GM12864 (cell line): ENCODE data around the gene SPACA7.

Source experiments
- DNase-seq: peaks from one replicate; pipeline ENCODE4 v3.0.0-alpha.2; 2011; ENCODE audit warnings: low read depth
- H3K4me3 ChIP-seq: 2 replicates; pipeline ENCODE4 v1.5.1; 2011; ENCODE audit warnings: mild to moderate bottlenecking, low read depth, low read length, control low read depth
- TF ChIP-seq, protein P1 (sequence below): IDR thresholded peaks from 2 replicates; pipeline ENCODE4 v1.5.1; 2011; ENCODE audit warnings: low read depth, mild to moderate bottlenecking, moderate library complexity, low read length, control low read depth, inconsistent platforms; ENCODE audit errors: missing control alignments

Gene SPACA7

DNA sequence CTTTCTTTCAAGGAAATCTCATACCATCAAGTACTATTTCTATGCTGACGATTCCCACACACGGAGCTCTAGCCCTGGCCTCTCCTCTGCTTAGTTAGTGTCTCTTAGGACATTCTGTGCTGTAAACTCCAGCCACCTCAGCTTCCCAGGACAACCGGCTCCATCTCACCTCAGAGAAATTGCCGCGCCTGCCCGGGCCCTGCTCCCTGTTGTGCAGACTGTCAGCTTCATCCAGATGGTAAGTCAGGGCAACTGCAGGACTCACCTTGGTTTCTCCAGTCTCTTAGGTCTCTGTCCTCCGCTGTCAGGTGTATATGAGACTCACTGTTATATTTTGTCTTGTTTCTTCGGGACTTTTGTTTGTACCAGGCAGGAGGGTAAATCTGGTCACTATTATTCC, 98.7 kb downstream of the SPACA7 start:
- no peak for DNase-seq
- TF ChIP-seq, protein P1, sequence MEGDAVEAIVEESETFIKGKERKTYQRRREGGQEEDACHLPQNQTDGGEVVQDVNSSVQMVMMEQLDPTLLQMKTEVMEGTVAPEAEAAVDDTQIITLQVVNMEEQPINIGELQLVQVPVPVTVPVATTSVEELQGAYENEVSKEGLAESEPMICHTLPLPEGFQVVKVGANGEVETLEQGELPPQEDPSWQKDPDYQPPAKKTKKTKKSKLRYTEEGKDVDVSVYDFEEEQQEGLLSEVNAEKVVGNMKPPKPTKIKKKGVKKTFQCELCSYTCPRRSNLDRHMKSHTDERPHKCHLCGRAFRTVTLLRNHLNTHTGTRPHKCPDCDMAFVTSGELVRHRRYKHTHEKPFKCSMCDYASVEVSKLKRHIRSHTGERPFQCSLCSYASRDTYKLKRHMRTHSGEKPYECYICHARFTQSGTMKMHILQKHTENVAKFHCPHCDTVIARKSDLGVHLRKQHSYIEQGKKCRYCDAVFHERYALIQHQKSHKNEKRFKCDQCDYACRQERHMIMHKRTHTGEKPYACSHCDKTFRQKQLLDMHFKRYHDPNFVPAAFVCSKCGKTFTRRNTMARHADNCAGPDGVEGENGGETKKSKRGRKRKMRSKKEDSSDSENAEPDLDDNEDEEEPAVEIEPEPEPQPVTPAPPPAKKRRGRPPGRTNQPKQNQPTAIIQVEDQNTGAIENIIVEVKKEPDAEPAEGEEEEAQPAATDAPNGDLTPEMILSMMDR, result no peak
- H3K4me3 ChIP-seq, result no peak overlapping the region

DNA sequence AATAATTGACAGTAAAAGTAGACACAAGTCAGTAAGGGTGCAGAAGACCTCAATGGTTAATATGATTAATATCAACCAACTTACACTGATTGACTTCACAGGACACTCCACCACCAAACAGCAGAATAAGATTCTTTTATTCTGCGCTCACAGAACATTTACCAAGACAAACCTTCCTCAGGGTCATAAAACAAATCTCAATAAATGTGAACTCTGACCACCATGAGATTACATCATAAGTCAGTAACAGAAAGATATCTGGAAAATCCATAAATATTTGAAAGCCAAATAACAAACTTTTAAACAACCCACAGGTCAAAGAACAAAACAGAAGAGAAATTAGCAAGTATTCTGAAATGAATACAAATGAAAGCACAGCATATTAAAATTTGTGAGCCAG, 99.7 kb downstream of the SPACA7 start:
- no peak for DNase-seq
- TF ChIP-seq, protein P1, result no peak
- no peak overlapping the region for H3K4me3 ChIP-seq

DNA sequence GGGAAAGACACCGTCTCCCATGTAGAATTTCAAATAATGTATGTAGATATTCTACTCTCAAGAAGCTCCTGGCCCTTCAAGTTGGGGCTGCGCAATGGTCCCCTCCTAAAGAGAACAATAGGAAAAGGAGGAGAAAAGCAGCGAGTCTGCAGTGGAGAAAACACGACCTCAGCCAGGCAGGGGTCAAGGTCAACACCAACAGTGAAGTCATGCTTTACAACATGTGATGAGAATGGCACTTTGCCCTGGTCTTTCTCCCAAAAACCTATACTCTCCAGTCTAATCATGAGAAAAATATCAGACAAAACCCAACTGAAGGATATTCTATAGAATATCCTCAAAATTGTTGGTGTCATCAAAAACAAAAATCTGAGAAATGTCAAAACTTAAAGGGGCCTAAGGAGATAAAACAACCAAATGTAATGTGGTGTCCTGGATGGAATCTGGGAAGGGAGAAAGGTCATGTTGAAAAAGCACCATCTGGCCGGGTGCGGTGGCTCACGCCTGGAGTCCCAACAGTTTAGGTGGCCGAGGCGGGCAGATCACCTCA, 101.0 kb downstream of the SPACA7 start:
- no peak for DNase-seq

DNA sequence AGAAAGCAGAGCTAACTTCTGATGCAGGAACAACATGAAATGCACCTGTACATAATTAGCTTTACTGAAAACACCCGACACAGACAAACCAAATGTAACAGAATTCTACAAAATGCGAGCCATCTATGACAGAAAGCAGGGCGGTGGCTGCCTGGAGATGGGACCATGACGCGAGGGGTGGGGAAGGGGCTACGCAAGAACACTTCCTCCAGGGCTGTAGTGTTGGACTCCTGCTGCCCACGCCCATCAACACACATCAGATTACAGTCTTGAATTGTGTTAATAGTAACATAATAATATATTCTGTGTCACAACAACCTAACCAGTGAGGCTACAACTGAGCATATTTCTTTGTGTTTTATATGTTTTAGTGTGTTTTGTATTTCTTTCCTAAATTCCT, 103.2 kb downstream of the SPACA7 start:
- TF ChIP-seq, protein P1, result no peak
- DNase-seq, result no peak
- no peak overlapping the region for H3K4me3 ChIP-seq

More for the DNA sequence above, 101.0 kb downstream of the SPACA7 start:
- TF ChIP-seq, protein P1, result no peak
- H3K4me3 ChIP-seq, result no peak overlapping the region

DNA sequence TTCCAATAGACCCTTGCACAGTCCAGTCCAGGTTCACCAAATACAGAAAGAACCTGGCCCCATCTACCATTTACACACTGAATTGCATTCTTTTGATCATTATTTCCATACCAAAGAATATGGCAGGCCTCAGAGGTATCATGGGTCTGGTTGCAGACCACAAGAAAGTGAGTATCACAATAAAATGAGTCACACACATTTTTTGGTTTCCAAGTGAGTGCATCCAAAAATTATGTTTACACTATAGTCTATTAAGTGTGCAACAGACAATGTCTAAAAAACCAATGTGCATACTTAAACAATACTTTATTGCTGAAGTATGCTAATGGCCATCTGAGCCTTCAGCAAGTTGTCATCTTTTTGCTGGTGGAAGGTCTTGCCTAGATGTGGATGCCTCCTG, 105.3 kb downstream of the SPACA7 start:
- TF ChIP-seq, protein P1, result no peak
- no peak for DNase-seq
- no peak overlapping the region for H3K4me3 ChIP-seq

DNA sequence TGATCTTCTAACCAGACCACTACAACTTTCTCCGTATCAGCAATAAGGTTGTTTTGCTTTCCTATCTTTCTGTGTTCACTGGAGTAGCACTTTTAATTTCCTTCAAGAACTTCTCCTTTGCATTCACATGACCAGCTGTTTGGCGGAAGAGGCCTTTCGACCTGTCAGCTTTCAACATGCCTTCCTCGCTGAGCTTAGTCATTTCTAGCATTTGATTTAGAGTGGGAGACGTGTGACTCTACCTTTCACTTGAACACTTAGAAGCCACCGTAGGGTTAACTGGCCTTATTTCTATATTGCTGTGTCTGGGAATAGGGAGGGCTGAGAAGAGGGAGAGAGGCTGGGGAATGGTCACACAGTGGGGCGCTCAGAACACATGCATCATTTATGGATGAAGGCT, 107.1 kb downstream of the SPACA7 start:
- DNase-seq, result no peak
- TF ChIP-seq, protein P1, result no peak
- H3K4me3 ChIP-seq, result no peak overlapping the region
